HG03175 (cell line): ENCODE measurements around the gene TTBK1.

Experiments used
- ATAC-seq: cut with Tn5 transposase; IDR thresholded peaks from one replicate; pipeline ENCODE4 v1.9.1; 2021; ENCODE audit warnings: mild to moderate bottlenecking, moderate library complexity; ENCODE audit not compliant: unreplicated experiment

The TTBK1 gene

GRCh38 chr6:43242908-43243663, at the start of gene TTBK1:
Gene TTBK1, plus strand, starts transcription at chr6:43243481. Its CDS starts 3,180 bp downstream, at chr6:43246661.
- no peak for ATAC-seq

DNA sequence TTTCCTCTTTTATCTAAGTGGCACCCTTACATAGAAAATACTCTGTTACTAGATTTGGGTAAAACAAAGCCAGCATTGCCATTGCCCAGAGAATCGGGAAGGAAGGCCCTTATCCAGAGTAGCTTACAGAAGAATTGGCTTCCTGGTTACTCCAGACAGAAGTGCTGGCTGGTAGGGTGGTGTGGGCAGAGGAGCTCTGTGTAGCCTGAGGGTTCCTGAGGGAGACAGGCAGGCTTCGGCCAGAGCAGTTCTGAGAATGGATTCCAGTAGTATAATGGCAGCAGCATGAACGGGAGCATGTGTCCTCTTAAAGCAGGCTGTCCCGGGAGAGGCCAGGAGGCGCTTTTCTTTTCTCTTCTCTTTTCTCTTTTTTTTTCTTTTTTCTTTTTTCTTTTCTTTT, 49.4 kb upstream of the TTBK1 start:
- ATAC-seq: no peak

DNA sequence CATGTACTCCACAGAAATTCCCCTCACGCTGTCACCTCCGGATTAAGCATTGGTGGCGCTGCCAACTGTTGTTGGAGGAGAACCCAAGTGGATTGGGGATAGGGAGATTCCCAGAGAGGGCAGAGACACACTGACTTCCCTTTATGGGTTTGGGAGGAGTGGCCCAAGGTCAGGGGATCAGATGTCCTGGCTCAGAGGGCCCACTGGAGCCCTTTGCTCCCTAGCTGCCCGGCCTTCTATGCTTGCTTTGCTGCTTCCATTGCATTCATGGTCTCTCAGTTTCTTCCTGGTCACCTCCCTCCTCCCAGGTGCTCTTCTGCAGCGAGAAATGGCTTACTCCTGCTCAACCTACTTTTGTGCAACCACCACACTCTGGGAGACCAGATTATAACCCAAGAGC, 46.9 kb upstream of the TTBK1 start:
- ATAC-seq: no peak

- ATAC-seq: no peak
Observed at GRCh38 chr6:43199912-43200311, 43.4 kb upstream of the TTBK1 start.

DNA sequence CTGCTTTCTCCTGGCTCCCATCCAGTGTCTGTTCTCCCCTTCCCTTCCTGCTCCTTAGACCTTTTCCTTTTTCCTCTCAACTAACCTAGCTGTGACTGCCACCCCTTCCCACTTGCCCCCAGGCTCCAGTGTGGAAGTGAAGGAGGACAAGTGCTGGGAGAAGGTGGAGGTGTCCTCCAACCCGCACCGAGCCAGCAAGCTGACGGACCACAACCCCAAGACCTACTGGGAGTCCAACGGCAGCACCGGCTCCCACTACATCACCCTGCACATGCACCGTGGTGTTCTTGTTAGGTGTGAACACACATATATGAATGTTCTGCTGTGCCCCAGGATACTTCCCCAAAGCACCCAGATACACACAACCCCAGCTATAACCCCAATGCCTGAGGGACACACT, 42.7 kb upstream of the TTBK1 start:
- ATAC-seq: no peak

GRCh38 chr6:43202451-43202850, 40.8 kb upstream of the TTBK1 start:
- ATAC-seq: no peak

DNA sequence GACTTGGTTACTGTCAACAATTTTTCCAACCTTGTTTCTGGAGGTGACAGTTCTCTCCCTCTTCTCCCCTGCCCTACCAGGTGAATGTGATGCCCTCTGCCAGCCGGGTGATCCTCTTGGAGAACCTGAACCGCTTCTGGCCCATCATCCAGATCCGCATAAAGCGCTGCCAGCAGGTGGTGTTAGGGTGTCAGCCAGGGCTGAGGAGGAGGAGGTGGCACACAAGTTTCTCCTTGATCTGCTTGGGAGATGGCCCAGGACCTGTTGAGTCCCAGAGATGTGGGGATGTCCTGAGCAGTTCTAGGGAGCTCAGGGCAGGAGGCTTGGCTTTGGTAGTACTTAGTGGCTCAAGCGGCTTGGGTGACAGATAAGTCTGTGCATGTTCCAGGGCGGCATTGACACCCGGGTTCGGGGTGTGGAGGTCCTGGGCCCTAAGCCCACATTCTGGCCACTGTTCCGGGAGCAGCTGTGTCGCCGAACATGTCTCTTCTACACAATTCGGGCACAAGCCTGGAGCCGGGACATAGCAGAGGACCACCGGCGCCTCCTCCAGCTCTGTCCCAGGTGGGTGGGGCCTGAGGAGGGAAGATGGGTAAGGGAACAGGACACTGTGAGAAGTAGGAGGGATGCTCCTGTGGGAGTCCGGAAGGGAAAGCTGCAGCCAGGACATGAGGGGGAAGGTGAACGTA, 40.1 kb upstream of the TTBK1 start:
- no peak for ATAC-seq

DNA sequence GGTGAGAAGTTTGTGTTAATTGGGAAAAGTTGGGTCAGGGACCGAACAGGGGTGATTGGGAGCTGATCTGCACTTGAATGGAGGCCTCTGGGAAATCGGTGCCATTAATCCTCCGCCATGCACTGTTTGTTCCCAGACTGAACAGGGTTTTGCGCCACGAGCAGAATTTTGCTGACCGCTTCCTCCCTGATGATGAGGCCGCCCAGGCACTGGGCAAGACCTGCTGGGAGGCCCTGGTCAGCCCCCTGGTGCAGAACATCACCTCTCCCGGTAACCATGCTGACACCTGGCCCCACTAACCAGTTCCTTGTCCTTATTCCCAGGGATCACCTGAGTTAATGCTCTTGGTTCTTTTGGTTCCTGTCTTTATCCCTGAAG, 39.6 kb upstream of the TTBK1 start:
- no peak for ATAC-seq

- no peak for ATAC-seq
Observed at GRCh38 chr6:43204271-43205105, 38.8 kb upstream of the TTBK1 start.

DNA sequence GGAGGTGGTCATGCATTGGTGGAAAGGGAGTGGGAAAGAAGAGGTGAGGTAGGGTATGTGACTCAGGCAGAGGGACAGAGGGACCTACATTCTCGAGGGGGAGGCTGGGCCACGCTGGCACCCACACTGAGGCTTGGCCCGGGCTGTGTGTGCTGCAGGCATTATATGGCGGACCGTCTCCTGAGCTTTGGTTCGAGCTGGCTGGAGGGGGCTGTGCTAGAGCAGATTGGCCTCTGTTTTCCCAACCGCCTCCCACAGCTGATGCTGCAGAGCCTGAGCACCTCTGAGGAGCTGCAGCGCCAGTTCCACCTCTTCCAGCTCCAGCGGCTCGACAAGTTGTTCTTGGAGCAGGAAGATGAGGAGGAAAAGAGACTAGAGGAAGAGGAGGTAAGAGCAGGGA, 37.4 kb upstream of the TTBK1 start:
- ATAC-seq: no peak

GRCh38 chr6:43207286-43207685, 36.0 kb upstream of the TTBK1 start:
- ATAC-seq: no peak

GRCh38 chr6:43211955-43212354, 31.3 kb upstream of the TTBK1 start:
- ATAC-seq: no peak

GRCh38 chr6:43213431-43213830, 29.9 kb upstream of the TTBK1 start:
- no peak for ATAC-seq

DNA sequence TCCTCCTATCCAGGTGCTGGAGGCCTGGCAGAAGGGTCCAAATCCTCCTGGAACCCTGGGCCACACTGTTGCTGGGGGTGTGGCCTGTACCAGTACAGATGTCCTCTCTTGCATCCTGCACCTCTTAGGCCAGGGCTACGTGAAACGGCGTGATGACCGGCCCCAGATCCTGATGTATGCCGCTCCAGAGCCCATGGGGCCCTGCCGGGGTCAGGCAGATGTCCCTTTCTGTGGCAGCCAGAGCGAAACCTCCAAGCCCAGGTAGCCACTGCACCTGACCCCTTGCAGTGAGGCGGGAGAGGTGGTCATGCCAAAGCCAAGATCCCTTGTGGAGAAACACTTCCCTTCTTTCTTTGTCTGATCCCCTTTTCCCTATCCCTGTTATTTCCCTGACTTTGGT, 28.2 kb upstream of the TTBK1 start:
- ATAC-seq: no peak

GRCh38 chr6:43216200-43216599, 27.1 kb upstream of the TTBK1 start:
- ATAC-seq: no peak

DNA sequence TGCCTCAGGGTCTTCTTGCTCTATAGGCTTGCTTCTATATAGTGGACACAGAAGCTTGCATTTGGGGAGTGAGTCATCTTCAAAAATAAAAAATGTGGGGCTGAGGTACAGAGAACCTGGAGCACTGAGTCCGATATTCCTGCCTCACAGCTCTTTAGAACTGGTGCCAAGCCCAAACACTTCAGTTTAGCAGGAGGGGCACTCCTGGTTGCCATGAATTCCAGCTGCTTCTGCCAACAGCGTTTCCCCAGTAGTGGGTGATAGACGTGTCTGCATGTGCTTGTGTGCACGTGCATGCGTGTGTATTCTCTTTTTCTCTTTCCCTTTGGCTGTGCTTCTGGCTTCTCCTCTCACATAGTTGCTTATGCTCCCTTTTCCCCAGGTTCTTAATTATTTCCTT, 25.9 kb upstream of the TTBK1 start:
- no peak for ATAC-seq

GRCh38 chr6:43219119-43219518, 24.2 kb upstream of the TTBK1 start:
- no peak for ATAC-seq

GRCh38 chr6:43219814-43220213, 23.5 kb upstream of the TTBK1 start:
- no peak for ATAC-seq

DNA sequence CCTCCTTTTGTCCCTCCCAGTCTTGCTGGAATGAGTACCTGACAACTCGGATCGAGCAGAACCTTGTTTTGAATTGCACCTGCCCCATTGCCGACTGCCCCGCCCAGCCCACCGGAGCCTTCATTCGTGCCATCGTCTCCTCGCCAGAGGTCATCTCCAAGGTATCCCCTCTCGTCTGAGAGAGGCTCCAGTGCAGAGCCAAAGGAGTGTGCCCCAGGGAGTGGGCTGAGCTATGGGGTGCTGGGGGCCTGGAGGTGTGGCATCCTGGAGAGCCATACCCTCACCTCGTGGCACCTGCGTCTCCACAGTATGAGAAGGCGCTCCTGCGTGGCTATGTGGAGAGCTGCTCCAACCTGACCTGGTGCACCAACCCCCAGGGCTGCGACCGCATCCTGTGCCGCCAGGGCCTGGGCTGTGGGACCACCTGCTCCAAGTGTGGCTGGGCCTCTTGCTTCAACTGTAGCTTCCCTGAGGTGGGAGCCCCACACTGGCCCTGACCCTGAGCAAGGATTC, 22.8 kb upstream of the TTBK1 start:
- ATAC-seq: no peak

DNA sequence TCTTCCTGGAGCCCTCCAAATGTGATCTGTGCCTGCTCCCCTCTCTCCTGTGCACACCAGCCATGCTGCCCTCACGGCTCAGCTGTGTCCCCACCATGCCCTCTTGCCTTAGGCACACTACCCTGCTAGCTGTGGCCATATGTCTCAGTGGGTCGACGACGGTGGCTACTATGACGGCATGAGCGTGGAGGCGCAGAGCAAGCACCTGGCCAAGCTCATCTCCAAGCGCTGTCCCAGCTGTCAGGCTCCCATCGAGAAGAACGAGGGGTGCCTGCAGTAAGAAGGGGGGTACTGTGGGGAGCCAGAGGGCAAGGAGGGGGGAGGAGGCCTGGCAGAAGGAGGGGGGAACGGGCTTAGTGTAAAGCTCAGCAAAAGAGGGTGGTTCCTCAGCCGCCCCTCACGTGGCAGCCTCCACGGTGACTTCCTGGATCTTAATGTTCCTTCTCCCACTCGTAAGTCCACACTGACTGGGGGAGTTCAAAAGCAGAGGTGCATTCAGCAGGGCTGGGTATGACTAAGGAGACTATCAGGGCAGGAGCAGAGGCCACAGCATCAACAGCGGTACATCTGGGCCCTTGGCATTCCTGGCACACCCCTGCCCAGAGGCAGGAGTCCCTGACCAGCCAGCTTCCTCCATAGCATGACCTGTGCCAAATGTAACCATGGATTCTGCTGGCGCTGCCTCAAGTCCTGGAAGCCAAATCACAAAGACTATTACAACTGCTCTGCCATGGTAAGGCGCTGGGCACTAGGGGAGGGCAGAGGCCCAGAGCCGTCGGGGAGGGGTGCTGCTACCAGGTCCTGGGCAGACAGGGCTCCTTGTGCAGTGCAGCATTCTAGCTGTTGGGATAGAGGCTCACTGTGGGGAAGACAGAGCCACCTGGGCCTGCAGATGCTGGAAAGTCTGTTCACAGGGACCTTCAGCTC, 22.0 kb upstream of the TTBK1 start:
- no peak for ATAC-seq
